NCI-H2081 treated with DMSO at 0.1 percent for 48 hours (cell line): ENCODE measurements around the gene PCDHGC3.

Experiments
- DNase-seq: peaks from one replicate; lab custom pipeline; 2025; lab: John Stamatoyannopoulos, UW

Gene PCDHGC3

GRCh38 chr5:141508440-141508797 is 32.7 kb downstream of the PCDHGC3 start:
- DNase-seq: no peak

GRCh38 chr5:141508798-141509611 is 33.2 kb downstream of the PCDHGC3 start:
- DNase-seq: no peak

- DNase-seq: no peak
Observed at GRCh38 chr5:141510160-141510559, 34.4 kb downstream of the PCDHGC3 start.

GRCh38 chr5:141510850-141511601 is 35.3 kb downstream of the PCDHGC3 start:
- no peak for DNase-seq

GRCh38 chr5:141511771-141512325 is 36.1 kb downstream of the PCDHGC3 start:
- DNase-seq: no peak

GRCh38 chr5:141512390-141512910 is 36.7 kb downstream of the PCDHGC3 start:
- DNase-seq: no peak

- no peak for DNase-seq
Observed at GRCh38 chr5:141512911-141513626, 37.3 kb downstream of the PCDHGC3 start.

- DNase-seq: no peak
Observed at GRCh38 chr5:141513627-141514329, 38.0 kb downstream of the PCDHGC3 start.

- no peak for DNase-seq
Observed at GRCh38 chr5:141514330-141515133, 38.8 kb downstream of the PCDHGC3 start.

GRCh38 chr5:141515141-141515540 is 39.4 kb downstream of the PCDHGC3 start:
- no peak for DNase-seq

- no peak for DNase-seq
Observed at GRCh38 chr5:141515946-141516671, 40.3 kb downstream of the PCDHGC3 start.

GRCh38 chr5:141516672-141517025 is 40.9 kb downstream of the PCDHGC3 start:
- no peak for DNase-seq

- no peak for DNase-seq
Observed at GRCh38 chr5:141517312-141517711, 41.5 kb downstream of the PCDHGC3 start.

- DNase-seq: no peak
Observed at GRCh38 chr5:141517880-141518617, 42.3 kb downstream of the PCDHGC3 start.

- DNase-seq: no peak
Observed at GRCh38 chr5:141518618-141519015, 42.9 kb downstream of the PCDHGC3 start.

- no peak for DNase-seq
Observed at GRCh38 chr5:141519605-141520565, 44.1 kb downstream of the PCDHGC3 start.

GRCh38 chr5:141521244-141521781 is 45.5 kb downstream of the PCDHGC3 start:
- DNase-seq: no peak

- DNase-seq: no peak
Observed at GRCh38 chr5:141522301-141522700, 46.5 kb downstream of the PCDHGC3 start.
